ENCODE measurements around the gene WDR38.
"Not testable (repeated sequence)": the region's sequence is repeated elsewhere in the genome, so short reads cannot be mapped to it uniquely, and the experiment has no call there.

The WDR38 gene

GRCh38 chr9:124820698-124821623, 32.3 kb upstream of the WDR38 start:
- Mint-ChIP-seq H3K27me3 (peaks cover 19% of the 10 kb centered on the region), H3K36me3 (ENCODE audit: low read depth) (no peaks in the 10 kb centered on the region), H3K4me1 (ENCODE audit: low read depth) (peaks cover 8% of the 10 kb centered on the region), H3K9me3 (no peaks in the 10 kb centered on the region), H3K27ac (no peak overlapping the region), H3K4me3 (no peak overlapping the region)
- no peak for DNase-seq

- no peak overlapping the region for H3K4me3 Mint-ChIP-seq
- H3K4me1 Mint-ChIP-seq (ENCODE audit: low read depth): no peaks in the 10 kb centered on the region
- H3K36me3 Mint-ChIP-seq (ENCODE audit: low read depth): no peaks in the 10 kb centered on the region
- no peak overlapping the region for H3K27ac Mint-ChIP-seq
- no peaks in the 10 kb centered on the region for H3K9me3 Mint-ChIP-seq
- DNase-seq: no peak
- peaks cover 6% of the 10 kb centered on the region for H3K27me3 Mint-ChIP-seq
These were observed 24.5 kb upstream of the WDR38 start for GRCh38 chr9:124828489-124829333.

GRCh38 chr9:124829334-124829669, 24.0 kb upstream of the WDR38 start:
- Mint-ChIP-seq H3K36me3 (ENCODE audit: low read depth) (no peaks in the 10 kb centered on the region), H3K4me1 (ENCODE audit: low read depth) (no peaks in the 10 kb centered on the region), H3K27ac (no peak overlapping the region), H3K4me3 (no peak overlapping the region), H3K27me3 (peaks cover 6% of the 10 kb centered on the region), H3K9me3 (no peaks in the 10 kb centered on the region)
- DNase-seq: no peak

- no peak overlapping the region for H3K27ac Mint-ChIP-seq
- H3K4me1 Mint-ChIP-seq (ENCODE audit: low read depth): no peaks in the 10 kb centered on the region
- H3K4me3 Mint-ChIP-seq: no peak overlapping the region
- no peak for DNase-seq
- H3K36me3 Mint-ChIP-seq (ENCODE audit: low read depth): no peaks in the 10 kb centered on the region
- peaks cover 2% of the 10 kb centered on the region for H3K27me3 Mint-ChIP-seq
- H3K9me3 Mint-ChIP-seq: no peaks in the 10 kb centered on the region
These were observed 22.7 kb upstream of the WDR38 start for GRCh38 chr9:124830593-124830992.

- Mint-ChIP-seq H3K4me3 (no peak overlapping the region), H3K27ac (no peak overlapping the region), H3K4me1 (ENCODE audit: low read depth) (no peaks in the 10 kb centered on the region), H3K27me3 (peaks cover 8% of the 10 kb centered on the region), H3K36me3 (ENCODE audit: low read depth) (no peaks in the 10 kb centered on the region), H3K9me3 (no peaks in the 10 kb centered on the region)
- DNase-seq: no peak
These were observed 21.5 kb upstream of the WDR38 start for GRCh38 chr9:124831642-124832364.

- H3K4me3 Mint-ChIP-seq: no peak overlapping the region
- DNase-seq: no peak
- no peaks in the 10 kb centered on the region for H3K9me3 Mint-ChIP-seq
- H3K36me3 Mint-ChIP-seq (ENCODE audit: low read depth): no peaks in the 10 kb centered on the region
- no peaks in the 10 kb centered on the region for H3K4me1 Mint-ChIP-seq (ENCODE audit: low read depth)
- H3K27ac Mint-ChIP-seq: no peak overlapping the region
- H3K27me3 Mint-ChIP-seq: peaks cover 27% of the 10 kb centered on the region
These were observed 18.7 kb upstream of the WDR38 start for GRCh38 chr9:124834591-124834990.

- H3K4me1 Mint-ChIP-seq (ENCODE audit: low read depth): no peaks in the 10 kb centered on the region
- no peaks in the 10 kb centered on the region for H3K36me3 Mint-ChIP-seq (ENCODE audit: low read depth)
- H3K27ac Mint-ChIP-seq: no peak overlapping the region
- peaks cover 30% of the 10 kb centered on the region for H3K27me3 Mint-ChIP-seq
- no peak for DNase-seq
- no peaks in the 10 kb centered on the region for H3K9me3 Mint-ChIP-seq
- H3K4me3 Mint-ChIP-seq: no peak overlapping the region
These were observed 18.2 kb upstream of the WDR38 start for GRCh38 chr9:124835026-124835557.

GRCh38 chr9:124838132-124838531, 15.1 kb upstream of the WDR38 start:
- not testable (repeated sequence) for DNase-seq; H3K27ac Mint-ChIP-seq; H3K9me3 Mint-ChIP-seq; H3K4me1 Mint-ChIP-seq (ENCODE audit: low read depth); H3K36me3 Mint-ChIP-seq (ENCODE audit: low read depth); H3K4me3 Mint-ChIP-seq
- H3K27me3 Mint-ChIP-seq: peaks cover 28% of the 10 kb centered on the region

- not testable (repeated sequence) for H3K4me3 Mint-ChIP-seq; H3K9me3 Mint-ChIP-seq; DNase-seq; H3K4me1 Mint-ChIP-seq (ENCODE audit: low read depth); H3K27ac Mint-ChIP-seq; H3K36me3 Mint-ChIP-seq (ENCODE audit: low read depth)
- peaks cover 28% of the 10 kb centered on the region for H3K27me3 Mint-ChIP-seq
These were observed 14.5 kb upstream of the WDR38 start for GRCh38 chr9:124838567-124839275.

GRCh38 chr9:124839612-124840299, 13.5 kb upstream of the WDR38 start:
- DNase-seq: no peak
- no peaks in the 10 kb centered on the region for H3K36me3 Mint-ChIP-seq (ENCODE audit: low read depth)
- no peaks in the 10 kb centered on the region for H3K9me3 Mint-ChIP-seq

GRCh38 chr9:124840300-124840833, 12.9 kb upstream of the WDR38 start:
- DNase-seq: no peak
- Mint-ChIP-seq H3K4me3 (no peak overlapping the region), H3K27me3 (peaks cover 28% of the 10 kb centered on the region), H3K4me1 (ENCODE audit: low read depth) (no peaks in the 10 kb centered on the region), H3K9me3 (no peaks in the 10 kb centered on the region), H3K36me3 (ENCODE audit: low read depth) (no peaks in the 10 kb centered on the region), H3K27ac (no peak overlapping the region)

More at GRCh38 chr9:124839612-124840299, 13.5 kb upstream of the WDR38 start:
- Mint-ChIP-seq H3K4me1 (ENCODE audit: low read depth) (no peaks in the 10 kb centered on the region), H3K27ac (no peak overlapping the region), H3K4me3 (no peak overlapping the region), H3K27me3 (peaks cover 28% of the 10 kb centered on the region)

- H3K9me3 Mint-ChIP-seq: no peaks in the 10 kb centered on the region
- no peak overlapping the region for H3K4me3 Mint-ChIP-seq
- no peaks in the 10 kb centered on the region for H3K36me3 Mint-ChIP-seq (ENCODE audit: low read depth)
- peaks cover 28% of the 10 kb centered on the region for H3K27me3 Mint-ChIP-seq
- H3K27ac Mint-ChIP-seq: no peak overlapping the region
- DNase-seq: no peak
- no peaks in the 10 kb centered on the region for H3K4me1 Mint-ChIP-seq (ENCODE audit: low read depth)
These were observed 12.0 kb upstream of the WDR38 start for GRCh38 chr9:124841075-124841821.
